Upper lobe of left lung (tissue), 6 donors: ENCODE results near the gene DYDC1. TPM values are rescaled to one million over a fixed set of nuclear protein-coding genes. Genes with fewer than 3 reads are reported as not detected.
A peak's percentile ranks its signal among the peaks of the same experiment; 100 is the strongest.

Experiments used
- ATAC-seq, 2 donors: fragments of 200-7000 bp; cut with Tn5 transposase; one replicate each; pipeline ENCODE4 v1.9.1; 2022; ENCODE audit warnings: mild to moderate bottlenecking in 2 of 2, moderate library complexity in 2 of 2; ENCODE audit not compliant: low FRiP score in 2 of 2
- DNase-seq, 2 donors: peaks; one replicate each; pipeline ENCODE4 v3.0.0-alpha.2; 2019 to 2020
- H3K27ac ChIP-seq, 4 donors: fragments of 200-600 bp; sonication (generic); one replicate each; pipeline ENCODE4 v1.5.1; 2016 to 2019
- H3K27me3 ChIP-seq, 4 donors: fragments of 200-600 bp; sonication (generic); one replicate each; pipeline ENCODE4 v1.5.1; 2017 to 2019
- H3K36me3 ChIP-seq, 4 donors: fragments of 200-600 bp; sonication (generic); one replicate each; pipeline ENCODE4 v1.5.1; 2016 to 2019
- H3K4me1 ChIP-seq, 4 donors: fragments of 200-600 bp; sonication (generic); one replicate each; pipeline ENCODE4 v1.5.1; 2018 to 2019
- H3K4me3 ChIP-seq, 4 donors: fragments of 200-600 bp; sonication (generic); one replicate each; pipeline ENCODE4 v1.5.1; 2017 to 2019; ENCODE audit warnings: mild to moderate bottlenecking in 2 of 4, moderate library complexity in 1 of 4
- H3K9me3 ChIP-seq, 4 donors: fragments of 200-600 bp; sonication (generic); one replicate each; pipeline ENCODE4 v1.5.1; 2018 to 2019
- EP300 ChIP-seq, 4 donors: sonication (generic); formaldehyde crosslinking; IDR thresholded peaks; one replicate each; pipeline ENCODE4 v1.5.1; 2017; ENCODE audit warnings: antibody characterized with exemption in 4 of 4, control low read depth in 2 of 4
- POLR2A ChIP-seq, 4 donors: fragments of 450-650 bp; IDR thresholded peaks; one replicate each; pipeline ENCODE4 v1.5.1; 2016 to 2017; ENCODE audit warnings: antibody characterized with exemption in 4 of 4, mild to moderate bottlenecking in 2 of 4
- POLR2AphosphoS5 ChIP-seq, 2 donors: sonication (generic); formaldehyde crosslinking; IDR thresholded peaks; one replicate each; pipeline ENCODE4 v1.5.1; 2017; ENCODE audit warnings: antibody characterized with exemption in 2 of 2
- WGBS, 2 donors: methylation state at CpG; one replicate each; pipeline ENCODE4 v1.1.5; 2017 to 2018; 5-methylcytosine and 5-hydroxymethylcytosine counted together
- total RNA-seq, 6 donors: library from RNA; depleted of rRNA in 4 of 6; stranded (reverse); fragments of >200 nt in 4 of 6; gene quantifications; one replicate each; pipeline versions ENCODE4 v1.1.0 to v1.2.1, GENCODE V29; 2016 to 2021
- TF ChIP-seq, protein P1 (sequence below), 6 experiments: fragments of 450-650 bp in 4 of 6; fragments of 200-600 bp in 2 of 6; sonication (generic) in 2 of 6; IDR thresholded peaks; one replicate each; pipeline ENCODE4 v1.5.1; 2016 to 2019; ENCODE audit warnings: antibody characterized with exemption in 6 of 6
- donor health status: DM: no; HTN: no; CAD: no; lungs with moderate emphysema.
- donor health status: DM: no; HTN: yes; CAD: no; lungs with severe emphysema.

The DYDC1 gene
- 1 to 10 TPM in 1 of 6 donors, under 1 TPM in 1, not detected in 4; 0.71 to 8.7 TPM for total RNA-seq

DNA sequence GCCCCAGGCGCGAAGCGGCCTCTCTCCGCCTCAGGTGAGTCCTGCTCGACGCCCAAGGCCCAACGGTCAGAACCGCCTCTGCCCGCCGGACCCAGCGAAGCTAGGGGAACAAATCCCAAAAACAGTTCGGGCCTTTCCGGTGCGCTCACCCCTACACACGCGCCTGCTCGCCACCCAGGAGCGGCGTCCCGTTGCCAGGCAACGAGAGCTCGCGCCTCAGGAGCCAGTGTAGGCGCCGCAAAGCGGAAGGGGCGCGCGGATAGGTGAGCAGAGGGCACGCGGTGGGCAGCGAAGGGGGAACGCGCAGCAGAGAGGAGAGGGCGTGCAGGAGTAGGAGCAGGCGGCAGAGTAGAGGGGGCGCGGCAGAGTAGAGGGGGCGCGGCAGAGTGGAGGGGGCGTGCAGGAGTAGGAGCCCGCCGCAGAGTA is at the start of gene DYDC1, which contains the start of gene DYDC2:
TSS of gene DYDC1 (minus strand) at position 193 of the 426 bp plus-strand sequence. CDS start 4,154 bp downstream, outside the sequence.
TSS of gene DYDC2 (plus strand) at position 219 of the 426 bp plus-strand sequence. CDS start 5,663 bp downstream, outside the sequence.
- 1% methylated on average over 32 of the region's 43 CpGs; no CpG with 5 or more reads in 1 of the 2 donors for WGBS, 2 donors
- TF ChIP-seq, protein P1, sequence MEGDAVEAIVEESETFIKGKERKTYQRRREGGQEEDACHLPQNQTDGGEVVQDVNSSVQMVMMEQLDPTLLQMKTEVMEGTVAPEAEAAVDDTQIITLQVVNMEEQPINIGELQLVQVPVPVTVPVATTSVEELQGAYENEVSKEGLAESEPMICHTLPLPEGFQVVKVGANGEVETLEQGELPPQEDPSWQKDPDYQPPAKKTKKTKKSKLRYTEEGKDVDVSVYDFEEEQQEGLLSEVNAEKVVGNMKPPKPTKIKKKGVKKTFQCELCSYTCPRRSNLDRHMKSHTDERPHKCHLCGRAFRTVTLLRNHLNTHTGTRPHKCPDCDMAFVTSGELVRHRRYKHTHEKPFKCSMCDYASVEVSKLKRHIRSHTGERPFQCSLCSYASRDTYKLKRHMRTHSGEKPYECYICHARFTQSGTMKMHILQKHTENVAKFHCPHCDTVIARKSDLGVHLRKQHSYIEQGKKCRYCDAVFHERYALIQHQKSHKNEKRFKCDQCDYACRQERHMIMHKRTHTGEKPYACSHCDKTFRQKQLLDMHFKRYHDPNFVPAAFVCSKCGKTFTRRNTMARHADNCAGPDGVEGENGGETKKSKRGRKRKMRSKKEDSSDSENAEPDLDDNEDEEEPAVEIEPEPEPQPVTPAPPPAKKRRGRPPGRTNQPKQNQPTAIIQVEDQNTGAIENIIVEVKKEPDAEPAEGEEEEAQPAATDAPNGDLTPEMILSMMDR (IDR thresholded peaks at IDR 0.05), result no peak
- peak in 1 of 4 donors; percentile 12 for TF ChIP-seq POLR2A (IDR thresholded peaks at IDR 0.05)
- Histone ChIP-seq H3K36me3 (no peaks in the 10 kb centered on the region), H3K4me1 (peaks cover 7 to 17% (median 12%) of the 10 kb centered on the region in 4 donors), H3K9me3 (no peaks in the 10 kb centered on the region), H3K4me3 (peak within 1 kb of the TSS in 3 of 4 donors; percentile 33 to 49 (median 46)), H3K27me3 (peaks cover 0 to 13% (median 3%) of the 10 kb centered on the region in 4 donors), H3K27ac (no peak within 1 kb of the TSS)
- DNase-seq (peak; percentile 73 to 89), ATAC-seq (peak; percentile 79 to 83)

DNA sequence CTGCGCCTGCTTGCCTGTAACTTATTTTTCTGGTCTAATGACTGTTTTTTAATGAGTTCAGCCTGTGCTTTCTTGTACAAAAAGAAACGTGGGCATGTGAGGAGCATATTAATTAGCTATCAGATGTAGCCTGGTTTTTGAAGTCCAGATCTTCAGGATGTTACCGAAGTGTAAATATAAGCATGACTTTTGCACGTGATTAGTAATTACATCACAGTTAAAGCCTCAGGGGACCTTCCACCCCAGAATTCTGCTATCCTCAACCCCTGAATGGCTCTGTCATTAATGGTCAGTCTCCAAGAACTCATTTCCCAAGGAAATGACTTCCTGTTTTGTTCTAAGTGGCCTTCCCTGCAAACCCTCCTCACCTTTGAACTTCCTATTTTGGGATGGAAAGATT is 49.6 kb upstream of the DYDC1 start:
- Histone ChIP-seq H3K4me3 (no peak overlapping the region), H3K4me1 (peaks cover 10 to 23% (median 15%) of the 10 kb centered on the region in 4 donors), H3K36me3 (no peaks in the 10 kb centered on the region), H3K27me3 (no peaks in the 10 kb centered on the region), H3K9me3 (no peaks in the 10 kb centered on the region), H3K27ac (no peak overlapping the region)
- TF ChIP-seq, protein P1 (IDR thresholded peaks at IDR 0.05), result no peak
- TF ChIP-seq POLR2A (IDR thresholded peaks at IDR 0.05) (no peak), EP300 (IDR thresholded peaks at IDR 0.05) (no peak)
- ATAC-seq, result no peak
- DNase-seq, result no peak
- 69 to 71% methylated on average over 4 of the region's 4 CpGs for WGBS, 2 donors

DNA sequence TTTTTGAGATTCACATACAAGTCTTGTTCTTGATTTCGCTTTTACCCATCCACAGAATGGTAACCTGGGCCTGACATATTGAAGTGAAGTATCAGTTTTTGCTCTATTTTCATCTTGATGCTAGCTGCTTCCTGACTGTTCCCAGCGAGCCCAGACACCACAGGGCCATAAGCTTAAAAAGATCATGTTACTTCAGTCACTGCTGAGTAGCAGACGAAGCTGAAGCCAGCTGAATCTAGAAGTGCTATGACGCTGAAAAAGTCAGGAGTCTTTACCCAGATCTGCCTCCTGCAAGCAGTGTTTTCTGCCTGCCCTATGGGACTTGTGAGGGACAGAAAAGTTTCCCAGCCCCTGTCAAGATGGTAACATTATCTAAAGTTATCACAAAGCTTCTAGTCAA is 49.1 kb upstream of the DYDC1 start:
- Histone ChIP-seq H3K4me3 (no peak overlapping the region), H3K4me1 (peaks cover 10 to 23% (median 15%) of the 10 kb centered on the region in 4 donors), H3K27me3 (no peaks in the 10 kb centered on the region), H3K36me3 (no peaks in the 10 kb centered on the region), H3K9me3 (no peaks in the 10 kb centered on the region), H3K27ac (no peak overlapping the region)
- DNase-seq (no peak), ATAC-seq (no peak)
- WGBS, 2 donors, result 84 to 92% methylated on average over 4 of the region's 4 CpGs
- TF ChIP-seq, protein P1 (IDR thresholded peaks at IDR 0.05), result no peak
- TF ChIP-seq EP300 (IDR thresholded peaks at IDR 0.05), result no peak
- no peak for TF ChIP-seq POLR2AphosphoS5 (IDR thresholded peaks at IDR 0.05)
- TF ChIP-seq POLR2A (IDR thresholded peaks at IDR 0.05), result no peak

DNA sequence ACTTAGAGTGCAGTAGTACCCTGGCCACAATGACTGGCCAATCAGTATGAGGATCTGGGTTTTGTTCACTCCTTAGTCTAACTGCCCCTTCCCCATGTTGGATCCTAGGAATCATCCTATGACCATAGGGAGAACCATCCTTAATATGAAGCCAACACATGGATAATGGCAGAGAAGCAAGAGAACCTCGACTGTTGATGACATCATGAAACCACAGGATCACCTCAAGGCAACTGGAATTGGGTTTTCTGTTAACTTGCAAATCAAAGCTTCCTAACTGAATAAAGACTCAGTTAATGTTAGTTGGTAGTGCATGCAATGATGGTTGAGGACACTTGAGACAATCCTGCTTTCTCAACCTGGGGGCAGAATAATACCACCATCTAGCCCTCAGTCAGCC is 48.5 kb upstream of the DYDC1 start:
- Histone ChIP-seq H3K27ac (no peak overlapping the region), H3K4me1 (peaks cover 10 to 23% (median 15%) of the 10 kb centered on the region in 4 donors), H3K36me3 (no peaks in the 10 kb centered on the region), H3K4me3 (no peak overlapping the region), H3K9me3 (no peaks in the 10 kb centered on the region), H3K27me3 (no peaks in the 10 kb centered on the region)
- no peak for DNase-seq
- WGBS, 2 donors, result 88% methylated on average over 1 of the region's 1 CpG
- no peak for ATAC-seq
- TF ChIP-seq, protein P1 (IDR thresholded peaks at IDR 0.05), result no peak

DNA sequence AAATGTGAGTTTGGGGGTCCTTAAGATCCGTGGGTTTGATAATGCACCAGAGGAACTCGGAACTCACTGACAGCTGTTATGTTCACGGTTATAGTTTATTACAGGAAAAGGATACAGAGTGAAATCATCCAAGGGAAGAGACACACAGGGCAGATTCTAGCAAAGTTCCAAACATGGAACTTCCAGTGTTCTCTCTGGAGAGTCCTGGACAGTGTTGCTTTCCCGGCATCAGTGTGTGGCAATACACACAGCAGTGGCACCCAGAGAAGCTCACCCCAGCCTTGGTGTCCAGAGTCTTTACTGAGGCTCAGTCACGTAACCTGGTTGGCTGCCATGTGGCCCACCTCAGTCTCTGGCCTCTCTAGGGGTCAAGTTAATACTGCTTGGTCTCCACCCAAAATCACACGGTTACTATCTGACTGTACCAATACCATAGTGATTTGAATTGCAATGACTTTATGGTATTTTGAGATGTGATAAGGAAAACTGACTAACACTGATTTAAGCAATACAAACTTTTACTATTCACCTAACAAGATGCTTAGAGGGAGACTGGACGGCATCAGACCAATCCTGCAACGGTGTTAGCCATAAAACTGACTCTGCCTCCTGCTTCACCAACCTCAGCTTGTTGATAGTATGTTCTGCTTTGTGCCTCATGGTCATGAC is 43.7 kb upstream of the DYDC1 start:
- Histone ChIP-seq H3K27me3 (no peaks in the 10 kb centered on the region), H3K36me3 (no peaks in the 10 kb centered on the region), H3K4me3 (no peak overlapping the region), H3K4me1 (no peaks in the 10 kb centered on the region), H3K27ac (no peak overlapping the region), H3K9me3 (no peaks in the 10 kb centered on the region)
- DNase-seq, result no peak
- 72% methylated on average over 8 of the region's 8 CpGs for WGBS, 2 donors
- no peak for ATAC-seq
- no peak for TF ChIP-seq POLR2A (IDR thresholded peaks at IDR 0.05)
- no peak for TF ChIP-seq EP300 (IDR thresholded peaks at IDR 0.05)
- TF ChIP-seq, protein P1 (IDR thresholded peaks at IDR 0.05), result no peak
- TF ChIP-seq POLR2AphosphoS5 (IDR thresholded peaks at IDR 0.05), result no peak
